Lower leg skin (tissue), 3 donors: ENCODE measurements around the gene PRIMPOL.

Source experiments
- POLR2A ChIP-seq, 2 donors: fragments of 450-650 bp; IDR thresholded peaks; one replicate each; pipeline ENCODE4 v1.6.1; 2016 to 2017; ENCODE audit warnings: antibody characterized with exemption in 2 of 2, mild to moderate bottlenecking in 1 of 2, moderate library complexity in 1 of 2
- TF ChIP-seq, protein P1 (sequence below), 3 donors: fragments of 450-650 bp; IDR thresholded peaks; one replicate each; pipeline ENCODE4 v1.5.1; 2016; ENCODE audit warnings: antibody characterized with exemption in 3 of 3, mild to moderate bottlenecking in 3 of 3, moderate library complexity in 2 of 3

- TF ChIP-seq, protein P1, sequence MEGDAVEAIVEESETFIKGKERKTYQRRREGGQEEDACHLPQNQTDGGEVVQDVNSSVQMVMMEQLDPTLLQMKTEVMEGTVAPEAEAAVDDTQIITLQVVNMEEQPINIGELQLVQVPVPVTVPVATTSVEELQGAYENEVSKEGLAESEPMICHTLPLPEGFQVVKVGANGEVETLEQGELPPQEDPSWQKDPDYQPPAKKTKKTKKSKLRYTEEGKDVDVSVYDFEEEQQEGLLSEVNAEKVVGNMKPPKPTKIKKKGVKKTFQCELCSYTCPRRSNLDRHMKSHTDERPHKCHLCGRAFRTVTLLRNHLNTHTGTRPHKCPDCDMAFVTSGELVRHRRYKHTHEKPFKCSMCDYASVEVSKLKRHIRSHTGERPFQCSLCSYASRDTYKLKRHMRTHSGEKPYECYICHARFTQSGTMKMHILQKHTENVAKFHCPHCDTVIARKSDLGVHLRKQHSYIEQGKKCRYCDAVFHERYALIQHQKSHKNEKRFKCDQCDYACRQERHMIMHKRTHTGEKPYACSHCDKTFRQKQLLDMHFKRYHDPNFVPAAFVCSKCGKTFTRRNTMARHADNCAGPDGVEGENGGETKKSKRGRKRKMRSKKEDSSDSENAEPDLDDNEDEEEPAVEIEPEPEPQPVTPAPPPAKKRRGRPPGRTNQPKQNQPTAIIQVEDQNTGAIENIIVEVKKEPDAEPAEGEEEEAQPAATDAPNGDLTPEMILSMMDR (IDR thresholded peaks at IDR 0.05) = no peak
- TF ChIP-seq POLR2A (IDR thresholded peaks at IDR 0.05) = no peak
Observed at GRCh38 chr4:184713887-184714286, 64.3 kb downstream of the PRIMPOL start.
